Panc1 (cell line): ENCODE data around the gene MED13L. TPM values are rescaled to one million over a fixed set of nuclear protein-coding genes. Genes with fewer than 3 reads are reported as not detected.

Source experiments
- ATAC-seq: fragments of 200-7000 bp; cut with Tn5 transposase; 2 replicates; pipeline ENCODE4 v1.9.1; 2020; ENCODE audit warnings: mild to moderate bottlenecking, moderate library complexity
- BruUV-seq: library from RNA; stranded (reverse); fragments of 400-500 nt; replicated peaks from 2 replicates; lab custom pipeline; 2021; lab: Mats Ljungman, UMichigan
- CTCF ChIA-PET: fragments of 300-600 bp; sonication (Branson Sonifier 250); formaldehyde crosslinking; loops from one replicate; lab custom pipeline; 2022; ENCODE audit warnings: antibody characterized with exemption; lab: Charles Lee
- POLR2A ChIA-PET: fragments of 300-600 bp; sonication (Branson Sonifier 250); formaldehyde crosslinking; loops from one replicate; lab custom pipeline; 2022; ENCODE audit warnings: antibody characterized with exemption; lab: Charles Lee
- DNase-seq: peaks from one replicate; pipeline ENCODE4 v3.0.0-alpha.2; 2010; ENCODE audit warnings: low read depth, low spot score
- H3K27ac ChIP-seq: 2 replicates; pipeline ENCODE4 v1.5.1; 2011; ENCODE audit warnings: mild to moderate bottlenecking, low read length, inconsistent platforms
- H3K27me3 ChIP-seq: fragments of 200-500 bp; sonication (Bioruptor generic); 2 replicates; pipeline ENCODE4 v1.6.0; 2014; ENCODE audit warnings: low read length, inconsistent platforms; ENCODE audit not compliant: control insufficient read depth, insufficient read depth
- H3K36me3 ChIP-seq: fragments of 200-500 bp; sonication (Bioruptor generic); 2 replicates; pipeline ENCODE4 v1.5.1; 2014; ENCODE audit warnings: inconsistent platforms, mild to moderate bottlenecking, low read length, moderate library complexity; ENCODE audit not compliant: control insufficient read depth, insufficient read depth
- H3K4me1 ChIP-seq: 2 replicates; pipeline ENCODE4 v1.5.1; 2011; ENCODE audit warnings: inconsistent platforms, mild to moderate bottlenecking, low read length, moderate library complexity; ENCODE audit not compliant: control insufficient read depth, insufficient read depth
- H3K4me3 ChIP-seq, 2 experiments: 2 replicates each; pipeline ENCODE4 v1.5.1; 2011 to 2012; ENCODE audit warnings: low read depth in 2 of 2, low read length in 2 of 2, mild to moderate bottlenecking in 2 of 2, inconsistent platforms in 1 of 2, moderate library complexity in 1 of 2
- H3K9me3 ChIP-seq: fragments of 200-500 bp; sonication (Bioruptor generic); 2 replicates; pipeline ENCODE4 v1.5.1; 2014; ENCODE audit warnings: low read depth, mild to moderate bottlenecking, inconsistent platforms, low read length, moderate library complexity; ENCODE audit not compliant: control insufficient read depth, insufficient read depth
- CTCF ChIP-seq: fragments of 450-650 bp; IDR thresholded peaks from 2 replicates; pipeline ENCODE4 v1.5.1; 2017; ENCODE audit warnings: mild to moderate bottlenecking
- POLR2AphosphoS5 ChIP-seq: IDR thresholded peaks from 2 replicates; pipeline ENCODE4 v1.6.1; 2012; ENCODE audit warnings: mild to moderate bottlenecking, low read depth, low read length, moderate library complexity
- REST ChIP-seq, 2 experiments: IDR thresholded peaks; 2 replicates each; pipeline ENCODE4 v1.6.1; 2011 to 2012; ENCODE audit warnings: low read depth in 2 of 2, control low read depth in 1 of 2, low read length in 1 of 2, mild to moderate bottlenecking in 1 of 2, moderate library complexity in 1 of 2; ENCODE audit not compliant: insufficient read depth in 1 of 2
- SIN3A ChIP-seq: IDR thresholded peaks from 2 replicates; pipeline ENCODE4 v1.6.1; 2012; ENCODE audit warnings: low read depth, mild to moderate bottlenecking, low read length, moderate library complexity, borderline replicate concordance; ENCODE audit not compliant: insufficient read depth
- TCF7L2 ChIP-seq: IDR thresholded peaks from 2 replicates; pipeline ENCODE4 v1.6.1; 2011; ENCODE audit warnings: mild to moderate bottlenecking, low read depth, low read length, inconsistent platforms
- in situ Hi-C: cut with HindIII; loops from 2 replicates; pipeline ENCODE4 v1.10.0; 2016; ENCODE audit warnings: low sequenced_read_pairs, low pct_unique_long_range_greater_than_20kb
- intact Hi-C: fragments of 100-400 bp; cut with micrococcal nuclease; formaldehyde crosslinking; loops from one replicate; pipeline ENCODE4 v1.10.0; 2022; ENCODE audit not compliant: unreplicated experiment
- total RNA-seq: library from RNA; stranded (reverse); gene quantifications from one replicate; pipeline ENCODE4 v1.2.1, GENCODE V29; 2021; ENCODE audit not compliant: unreplicated experiment

MED13L gene
- total RNA-seq, 1 experiment from 2014 or later, result 170 TPM

GRCh38 chr12:116317986-116318575, 40.6 kb upstream of the MED13L start:
- H3K27me3 ChIP-seq, result no peaks in the 10 kb centered on the region
- intact Hi-C loops, result no loop called here
- H3K27ac ChIP-seq, result no peak overlapping the region; the same call in 1 of the 2 replicates
- CTCF ChIA-PET, result no interaction called here
- H3K4me1 ChIP-seq, result no peaks in the 10 kb centered on the region
- ATAC-seq (no peak), DNase-seq (no peak)
- in situ Hi-C loops, result no loop called here
- TF ChIP-seq SIN3A (no peak), REST (IDR thresholded peaks at IDR 0.05; ENCODE audit: insufficient read depth in 1 of 2, low read depth in 2 of 2, low read length in 1 of 2) (no peak), POLR2AphosphoS5 (no peak), CTCF (no peak), TCF7L2 (no peak)
- no peak overlapping the region for H3K4me3 ChIP-seq
- BruUV-seq, result no TSS peak
- no peaks in the 10 kb centered on the region for H3K36me3 ChIP-seq
- no peaks in the 10 kb centered on the region for H3K9me3 ChIP-seq
- POLR2A ChIA-PET, result interaction anchor here (0.6 kb wide), 1 partner anchor 181 kb away, joined by 8 read pairs; no protein-coding TSS in a partner anchor

GRCh38 chr12:116317139-116317538, 39.6 kb upstream of the MED13L start:
- ChIA-PET POLR2A (no interaction called here), CTCF (no interaction called here)
- no peak overlapping the region for H3K27ac ChIP-seq
- no peaks in the 10 kb centered on the region for H3K9me3 ChIP-seq
- DNase-seq, result no peak
- H3K4me1 ChIP-seq, result no peaks in the 10 kb centered on the region
- H3K36me3 ChIP-seq, result no peaks in the 10 kb centered on the region
- BruUV-seq, result no TSS peak
- no peak overlapping the region for H3K4me3 ChIP-seq
- in situ Hi-C loops, result no loop called here
- TF ChIP-seq TCF7L2 (no peak), REST (IDR thresholded peaks at IDR 0.05; ENCODE audit: insufficient read depth in 1 of 2, low read depth in 2 of 2, low read length in 1 of 2) (no peak), CTCF (no peak), SIN3A (no peak), POLR2AphosphoS5 (no peak)
- no peaks in the 10 kb centered on the region for H3K27me3 ChIP-seq
- intact Hi-C loops, result no loop called here
- ATAC-seq, result no peak
